ENCODE data around the gene ACSL1. TPM values are rescaled to one million over a fixed set of nuclear protein-coding genes. Genes with fewer than 3 reads are reported as not detected.
A peak's percentile ranks its signal among the peaks of the same experiment; 100 is the strongest.

ACSL1 gene
- total RNA-seq, 2 donors from 2014 or later = 13.2 to 22.2 TPM

GRCh38 chr4:184825141-184825895 lies 450 bp downstream of the ACSL1 start:
- Mint-ChIP-seq H3K27me3 (no peaks in the 10 kb centered on the region), H3K9me3 (no peaks in the 10 kb centered on the region), H3K4me1 (peaks cover 12% of the 10 kb centered on the region), H3K36me3 (ENCODE audit: low read depth) (peaks cover 6% of the 10 kb centered on the region), H3K27ac (peak overlapping the region; percentile 74), H3K4me3 (peak overlapping the region; percentile 82)
- peak; percentile 54 for ATAC-seq (replicated peaks)

- ATAC-seq (replicated peaks) = no peak
- H3K27me3 Mint-ChIP-seq = no peaks in the 10 kb centered on the region
- H3K36me3 Mint-ChIP-seq (ENCODE audit: low read depth) = peaks cover 6% of the 10 kb centered on the region
- H3K9me3 Mint-ChIP-seq = no peaks in the 10 kb centered on the region
- peak overlapping the region; percentile 74 for H3K27ac Mint-ChIP-seq
- peak overlapping the region; percentile 82 for H3K4me3 Mint-ChIP-seq
- H3K4me1 Mint-ChIP-seq = peaks cover 12% of the 10 kb centered on the region
Measured at GRCh38 chr4:184824776-184825084, 1.0 kb downstream of the ACSL1 start.

GRCh38 chr4:184824081-184824775 lies 1.5 kb downstream of the ACSL1 start:
- H3K4me3 Mint-ChIP-seq = peak overlapping the region; percentile 82
- H3K27me3 Mint-ChIP-seq = no peaks in the 10 kb centered on the region
- H3K27ac Mint-ChIP-seq = peak overlapping the region; percentile 74
- H3K36me3 Mint-ChIP-seq (ENCODE audit: low read depth) = peaks cover 6% of the 10 kb centered on the region
- peaks cover 12% of the 10 kb centered on the region for H3K4me1 Mint-ChIP-seq
- no peak for ATAC-seq (replicated peaks)
- H3K9me3 Mint-ChIP-seq = no peaks in the 10 kb centered on the region

GRCh38 chr4:184823014-184823413 lies 2.8 kb downstream of the ACSL1 start:
- Mint-ChIP-seq H3K4me3 (no peak overlapping the region), H3K27ac (no peak overlapping the region), H3K27me3 (no peaks in the 10 kb centered on the region), H3K9me3 (no peaks in the 10 kb centered on the region), H3K4me1 (peaks cover 20% of the 10 kb centered on the region), H3K36me3 (ENCODE audit: low read depth) (peaks cover 6% of the 10 kb centered on the region)
- no peak for ATAC-seq (replicated peaks)

GRCh38 chr4:184822356-184822755 lies 3.4 kb downstream of the ACSL1 start:
- no peak overlapping the region for H3K4me3 Mint-ChIP-seq
- H3K4me1 Mint-ChIP-seq = peaks cover 21% of the 10 kb centered on the region
- no peak overlapping the region for H3K27ac Mint-ChIP-seq
- peaks cover 6% of the 10 kb centered on the region for H3K36me3 Mint-ChIP-seq (ENCODE audit: low read depth)
- no peak for ATAC-seq (replicated peaks)
- H3K27me3 Mint-ChIP-seq = no peaks in the 10 kb centered on the region
- H3K9me3 Mint-ChIP-seq = no peaks in the 10 kb centered on the region

- Mint-ChIP-seq H3K36me3 (ENCODE audit: low read depth) (peaks cover 6% of the 10 kb centered on the region), H3K27me3 (no peaks in the 10 kb centered on the region), H3K4me3 (no peak overlapping the region), H3K9me3 (no peaks in the 10 kb centered on the region), H3K4me1 (peaks cover 17% of the 10 kb centered on the region), H3K27ac (no peak overlapping the region)
- no peak for ATAC-seq (replicated peaks)
Measured at GRCh38 chr4:184821242-184821641, 4.5 kb downstream of the ACSL1 start.

- H3K27me3 Mint-ChIP-seq = no peaks in the 10 kb centered on the region
- peaks cover 19% of the 10 kb centered on the region for H3K4me1 Mint-ChIP-seq
- no peak overlapping the region for H3K27ac Mint-ChIP-seq
- no peaks in the 10 kb centered on the region for H3K9me3 Mint-ChIP-seq
- no peak for ATAC-seq (replicated peaks)
- H3K36me3 Mint-ChIP-seq (ENCODE audit: low read depth) = peaks cover 5% of the 10 kb centered on the region
- H3K4me3 Mint-ChIP-seq = no peak overlapping the region
Measured at GRCh38 chr4:184819786-184820185, 6.0 kb downstream of the ACSL1 start.

GRCh38 chr4:184818216-184818564 lies 7.6 kb downstream of the ACSL1 start:
- H3K36me3 Mint-ChIP-seq (ENCODE audit: low read depth) = no peaks in the 10 kb centered on the region
- H3K27ac Mint-ChIP-seq = no peak overlapping the region
- H3K4me1 Mint-ChIP-seq = peaks cover 15% of the 10 kb centered on the region
- no peaks in the 10 kb centered on the region for H3K27me3 Mint-ChIP-seq
- no peak for ATAC-seq (replicated peaks)
- no peaks in the 10 kb centered on the region for H3K9me3 Mint-ChIP-seq
- H3K4me3 Mint-ChIP-seq = no peak overlapping the region

- H3K36me3 Mint-ChIP-seq (ENCODE audit: low read depth) = no peaks in the 10 kb centered on the region
- H3K4me1 Mint-ChIP-seq = peaks cover 16% of the 10 kb centered on the region
- no peaks in the 10 kb centered on the region for H3K9me3 Mint-ChIP-seq
- no peak overlapping the region for H3K4me3 Mint-ChIP-seq
- peak overlapping the region; percentile 8 for H3K27ac Mint-ChIP-seq
- no peaks in the 10 kb centered on the region for H3K27me3 Mint-ChIP-seq
- no peak for ATAC-seq (replicated peaks)
Measured at GRCh38 chr4:184817494-184818215, 8.1 kb downstream of the ACSL1 start.

GRCh38 chr4:184816962-184817361 lies 8.8 kb downstream of the ACSL1 start:
- peaks cover 21% of the 10 kb centered on the region for H3K4me1 Mint-ChIP-seq
- no peaks in the 10 kb centered on the region for H3K27me3 Mint-ChIP-seq
- no peak overlapping the region for H3K4me3 Mint-ChIP-seq
- H3K36me3 Mint-ChIP-seq (ENCODE audit: low read depth) = no peaks in the 10 kb centered on the region
- H3K9me3 Mint-ChIP-seq = no peaks in the 10 kb centered on the region
- H3K27ac Mint-ChIP-seq = peak overlapping the region; percentile 8
- ATAC-seq (replicated peaks) = peak; percentile 33

GRCh38 chr4:184815046-184815877 lies 10.5 kb downstream of the ACSL1 start:
- ATAC-seq (replicated peaks) = peak; percentile 64
- Mint-ChIP-seq H3K27ac (peak overlapping the region; percentile 66), H3K4me1 (peaks cover 26% of the 10 kb centered on the region), H3K9me3 (no peaks in the 10 kb centered on the region), H3K36me3 (ENCODE audit: low read depth) (no peaks in the 10 kb centered on the region), H3K27me3 (no peaks in the 10 kb centered on the region), H3K4me3 (peak overlapping the region; percentile 2)

GRCh38 chr4:184814686-184815045 lies 11.1 kb downstream of the ACSL1 start:
- H3K9me3 Mint-ChIP-seq = no peaks in the 10 kb centered on the region

GRCh38 chr4:184812651-184813181 lies 13.1 kb downstream of the ACSL1 start:
- no peak overlapping the region for H3K4me3 Mint-ChIP-seq
- H3K27me3 Mint-ChIP-seq = no peaks in the 10 kb centered on the region
- H3K27ac Mint-ChIP-seq = no peak overlapping the region
- H3K4me1 Mint-ChIP-seq = peaks cover 17% of the 10 kb centered on the region
- ATAC-seq (replicated peaks) = no peak
- no peaks in the 10 kb centered on the region for H3K9me3 Mint-ChIP-seq
- H3K36me3 Mint-ChIP-seq (ENCODE audit: low read depth) = no peaks in the 10 kb centered on the region

More at GRCh38 chr4:184814686-184815045, 11.1 kb downstream of the ACSL1 start:
- H3K4me1 Mint-ChIP-seq = peaks cover 26% of the 10 kb centered on the region
- ATAC-seq (replicated peaks) = no peak
- no peaks in the 10 kb centered on the region for H3K36me3 Mint-ChIP-seq (ENCODE audit: low read depth)
- peak overlapping the region; percentile 2 for H3K4me3 Mint-ChIP-seq
- H3K27ac Mint-ChIP-seq = peak overlapping the region; percentile 28
- H3K27me3 Mint-ChIP-seq = no peaks in the 10 kb centered on the region

GRCh38 chr4:184812199-184812542 lies 13.6 kb downstream of the ACSL1 start:
- Mint-ChIP-seq H3K4me1 (peaks cover 17% of the 10 kb centered on the region), H3K27ac (no peak overlapping the region), H3K36me3 (ENCODE audit: low read depth) (no peaks in the 10 kb centered on the region), H3K4me3 (no peak overlapping the region), H3K27me3 (no peaks in the 10 kb centered on the region), H3K9me3 (no peaks in the 10 kb centered on the region)
- no peak for ATAC-seq (replicated peaks)

All from activated T-helper 17 cell treated with anti-CD3 and anti-CD28 coated beads, Interleukin-2, amount 50 U/mL, for 72 hours (primary cell).